Osteoblast (primary cell): ENCODE measurements around the gene ZBTB8OS. TPM values are rescaled to one million over a fixed set of nuclear protein-coding genes. Genes with fewer than 3 reads are reported as not detected.
"Not testable (repeated sequence)": the region's sequence is repeated elsewhere in the genome, so short reads cannot be mapped to it uniquely, and the experiment has no call there.

Experiments used
- DNase-seq: peaks from one replicate; pipeline ENCODE4 v3.0.0; 2011; ENCODE audit warnings: low spot score, mixed read lengths; ENCODE audit not compliant: insufficient read length; ENCODE audit errors: missing footprints
- H2AFZ ChIP-seq: 2 replicates; pipeline ENCODE4 v1.6.0; 2011; ENCODE audit warnings: mild to moderate bottlenecking, low read length
- H3K27ac ChIP-seq: 2 replicates; pipeline ENCODE4 v1.5.1; 2011; ENCODE audit warnings: mild to moderate bottlenecking, low read depth, low read length, moderate library complexity
- H3K27me3 ChIP-seq: 2 replicates; pipeline ENCODE4 v1.6.0; 2012; ENCODE audit warnings: mild to moderate bottlenecking, control low read depth, inconsistent platforms, low read length, moderate library complexity; ENCODE audit not compliant: insufficient read depth
- H3K36me3 ChIP-seq: 2 replicates; pipeline ENCODE4 v1.5.1; 2011; ENCODE audit warnings: mild to moderate bottlenecking, low read length, control low read depth, moderate library complexity; ENCODE audit not compliant: insufficient read depth
- H3K4me1 ChIP-seq: 2 replicates; pipeline ENCODE4 v1.5.1; 2011; ENCODE audit warnings: mild to moderate bottlenecking, low read length, control low read depth, moderate library complexity; ENCODE audit not compliant: insufficient read depth
- H3K4me2 ChIP-seq: 2 replicates; pipeline ENCODE4 v1.6.0; 2011; ENCODE audit warnings: mild to moderate bottlenecking, low read length; ENCODE audit not compliant: insufficient read depth
- H3K4me3 ChIP-seq: fragments of 200-600 bp; sonication (generic); 3 replicates; pipeline ENCODE4 v1.5.1; 2012; ENCODE audit warnings: mild to moderate bottlenecking, low read length, inconsistent platforms; ENCODE audit not compliant: insufficient read depth
- H3K79me2 ChIP-seq: 2 replicates; pipeline ENCODE4 v1.6.0; 2012; ENCODE audit warnings: mild to moderate bottlenecking, low read length, control low read depth, inconsistent platforms; ENCODE audit not compliant: insufficient read depth
- H3K9me3 ChIP-seq: 2 replicates; pipeline ENCODE4 v1.5.1; 2011; ENCODE audit warnings: low read depth, low read length, control low read depth
- H4K20me1 ChIP-seq: 2 replicates; pipeline ENCODE4 v1.6.0; 2012; ENCODE audit warnings: mild to moderate bottlenecking, low read length, control low read depth; ENCODE audit not compliant: insufficient read depth
- total RNA-seq: library from RNA; depleted of rRNA; stranded (reverse); fragments of >200 nt; gene quantifications from 2 replicates; pipeline ENCODE4 v1.2.3, GENCODE V29; 2012
- TF ChIP-seq, protein P1 (sequence below): IDR thresholded peaks from 2 replicates; pipeline ENCODE4 v1.5.1; 2011; ENCODE audit warnings: mild to moderate bottlenecking, low read depth, low read length, moderate library complexity; ENCODE audit errors: extremely low read depth

ZBTB8OS gene
- total RNA-seq, 1 donor, result 37.3 TPM

DNA sequence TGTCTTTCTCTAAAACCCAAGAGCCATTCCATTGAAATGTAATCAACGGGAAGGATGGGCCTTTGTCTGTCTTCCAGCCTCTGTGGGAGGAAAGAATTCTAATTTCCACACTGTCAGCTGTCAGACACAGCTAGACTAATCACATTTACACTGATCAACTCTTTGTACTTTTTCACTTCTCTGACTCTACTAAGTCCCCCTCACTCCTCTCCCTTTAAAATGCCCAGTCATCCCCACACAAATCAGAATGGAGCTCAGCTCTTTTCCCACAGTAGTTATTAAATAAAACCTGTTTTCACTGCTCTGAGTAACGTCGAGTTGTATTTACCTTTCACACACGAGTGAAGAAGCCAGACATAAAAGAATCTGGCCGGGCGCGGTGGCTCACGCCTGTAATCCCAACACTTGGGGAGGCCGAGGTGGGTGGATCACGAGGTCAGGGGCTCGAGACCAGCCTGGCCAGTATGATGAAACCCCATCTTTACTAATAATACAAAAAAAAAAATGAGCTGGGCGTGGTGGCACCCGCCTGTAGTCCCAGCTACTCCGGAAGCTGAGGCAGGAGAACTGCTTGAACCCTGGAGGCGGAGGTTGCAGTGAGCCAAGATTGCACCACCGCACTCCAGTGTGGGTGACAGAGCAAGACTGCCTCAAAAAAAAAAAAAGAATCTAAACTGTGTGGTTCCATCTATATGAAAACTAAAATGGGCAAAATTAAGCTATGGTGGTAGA lies 13.3 kb downstream of the ZBTB8OS start:
- TF ChIP-seq, protein P1, sequence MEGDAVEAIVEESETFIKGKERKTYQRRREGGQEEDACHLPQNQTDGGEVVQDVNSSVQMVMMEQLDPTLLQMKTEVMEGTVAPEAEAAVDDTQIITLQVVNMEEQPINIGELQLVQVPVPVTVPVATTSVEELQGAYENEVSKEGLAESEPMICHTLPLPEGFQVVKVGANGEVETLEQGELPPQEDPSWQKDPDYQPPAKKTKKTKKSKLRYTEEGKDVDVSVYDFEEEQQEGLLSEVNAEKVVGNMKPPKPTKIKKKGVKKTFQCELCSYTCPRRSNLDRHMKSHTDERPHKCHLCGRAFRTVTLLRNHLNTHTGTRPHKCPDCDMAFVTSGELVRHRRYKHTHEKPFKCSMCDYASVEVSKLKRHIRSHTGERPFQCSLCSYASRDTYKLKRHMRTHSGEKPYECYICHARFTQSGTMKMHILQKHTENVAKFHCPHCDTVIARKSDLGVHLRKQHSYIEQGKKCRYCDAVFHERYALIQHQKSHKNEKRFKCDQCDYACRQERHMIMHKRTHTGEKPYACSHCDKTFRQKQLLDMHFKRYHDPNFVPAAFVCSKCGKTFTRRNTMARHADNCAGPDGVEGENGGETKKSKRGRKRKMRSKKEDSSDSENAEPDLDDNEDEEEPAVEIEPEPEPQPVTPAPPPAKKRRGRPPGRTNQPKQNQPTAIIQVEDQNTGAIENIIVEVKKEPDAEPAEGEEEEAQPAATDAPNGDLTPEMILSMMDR, result no peak
- Histone ChIP-seq H3K9me3 (no peaks in the 10 kb centered on the region), H3K4me2 (no peak overlapping the region), H3K27me3 (no peaks in the 10 kb centered on the region), H2AFZ (no peak overlapping the region), H3K27ac (no peak overlapping the region), H3K4me1 (no peaks in the 10 kb centered on the region), H4K20me1 (no peaks in the 10 kb centered on the region), H3K4me3 (no peak overlapping the region), H3K79me2 (peaks cover 45% of the 10 kb centered on the region), H3K36me3 (peaks cover 13% of the 10 kb centered on the region)
- no peak for DNase-seq

DNA sequence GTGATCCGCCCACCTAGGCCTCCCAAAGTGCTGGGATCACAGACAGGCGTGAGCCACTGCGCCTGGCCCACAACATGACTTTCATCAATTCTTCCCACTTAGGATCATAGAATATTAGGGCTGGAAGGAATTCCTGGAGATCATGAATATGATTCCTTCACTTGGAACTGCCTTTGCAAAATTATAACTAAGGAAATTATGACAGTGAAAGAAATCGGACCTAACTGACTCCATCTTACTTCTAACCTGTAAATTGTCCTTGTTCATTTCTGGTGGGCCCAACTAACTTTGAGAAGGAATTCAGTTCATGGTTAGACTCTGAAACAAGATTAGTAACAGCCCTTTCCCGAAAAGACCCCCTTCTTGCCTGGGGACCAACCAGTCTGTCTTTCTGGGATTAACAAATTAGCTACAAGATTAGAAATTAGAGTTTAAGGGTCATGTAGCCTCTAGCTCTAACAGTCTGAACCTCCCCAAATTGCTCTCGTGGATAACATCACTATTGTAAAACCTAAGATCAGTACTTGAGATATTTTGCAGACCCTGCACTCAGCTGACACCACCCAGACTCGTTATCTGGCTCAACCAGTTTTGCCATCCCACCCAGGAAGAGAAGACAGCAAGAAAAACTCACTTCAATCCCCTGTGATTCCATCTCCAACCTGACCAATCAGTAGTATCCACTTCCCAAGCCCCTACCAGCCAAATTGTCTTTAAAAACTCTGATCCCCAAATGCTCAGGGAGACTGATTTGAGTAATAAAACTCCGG lies 14.7 kb downstream of the ZBTB8OS start:
- Histone ChIP-seq H3K4me2 (no peak overlapping the region), H3K36me3 (peaks cover 16% of the 10 kb centered on the region), H2AFZ (no peak overlapping the region), H4K20me1 (no peaks in the 10 kb centered on the region), H3K9me3 (no peaks in the 10 kb centered on the region), H3K27me3 (no peaks in the 10 kb centered on the region), H3K79me2 (peaks cover 38% of the 10 kb centered on the region), H3K27ac (no peak overlapping the region), H3K4me1 (no peaks in the 10 kb centered on the region), H3K4me3 (no peak overlapping the region)
- no peak for DNase-seq
- TF ChIP-seq, protein P1, result no peak

DNA sequence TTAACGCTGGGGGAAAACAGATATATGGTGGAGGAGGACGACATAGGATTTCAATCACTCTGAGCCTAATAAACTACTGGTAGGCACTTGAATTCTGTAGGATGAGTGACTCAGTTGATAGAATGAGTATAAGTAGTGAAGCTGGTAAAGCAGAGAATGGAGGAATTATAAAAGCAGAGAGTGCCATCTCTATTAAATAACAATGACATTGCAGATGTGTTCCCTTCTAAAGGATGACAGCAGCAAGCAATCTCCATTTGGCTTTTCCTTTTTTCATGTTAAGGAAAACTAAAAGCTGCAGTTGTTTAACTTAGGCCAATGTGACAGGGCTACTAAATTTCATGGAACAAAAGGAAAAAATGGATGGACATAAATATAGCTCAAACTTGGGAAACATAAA lies 17.5 kb downstream of the ZBTB8OS start:
- H3K4me2 ChIP-seq, result no peak overlapping the region
- H3K79me2 ChIP-seq, result peaks cover 26% of the 10 kb centered on the region
- H3K27ac ChIP-seq, result no peak overlapping the region
- H2AFZ ChIP-seq, result no peak overlapping the region
- no peaks in the 10 kb centered on the region for H4K20me1 ChIP-seq
- DNase-seq, result no peak
- no peaks in the 10 kb centered on the region for H3K9me3 ChIP-seq
- H3K27me3 ChIP-seq, result no peaks in the 10 kb centered on the region
- TF ChIP-seq, protein P1, result no peak
- no peaks in the 10 kb centered on the region for H3K4me1 ChIP-seq
- H3K4me3 ChIP-seq, result no peak overlapping the region
- H3K36me3 ChIP-seq, result peaks cover 16% of the 10 kb centered on the region

DNA sequence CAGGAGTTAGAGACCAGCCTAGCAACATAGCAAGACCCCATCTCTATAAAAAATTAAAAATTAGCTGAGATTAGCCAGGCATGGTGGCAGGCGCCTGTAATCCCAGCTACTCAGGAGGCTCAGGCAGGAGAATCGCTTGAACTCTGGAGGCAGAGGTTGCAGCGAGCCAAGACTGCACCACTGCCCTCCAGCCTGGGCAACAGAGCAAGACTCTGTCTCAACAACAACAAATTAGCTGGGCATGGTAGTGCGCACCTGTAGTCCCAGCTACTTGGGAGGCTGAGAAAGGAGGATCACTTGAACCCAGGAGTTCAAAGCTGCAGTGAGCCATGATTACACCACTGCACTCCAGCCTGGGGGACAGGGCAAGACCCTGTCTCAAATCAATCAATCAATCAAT lies 20.2 kb downstream of the ZBTB8OS start:
- H3K36me3 ChIP-seq, result peaks cover 16% of the 10 kb centered on the region
- H3K9me3 ChIP-seq, H3K4me3 ChIP-seq, H4K20me1 ChIP-seq, H3K4me1 ChIP-seq, H3K27ac ChIP-seq, H3K79me2 ChIP-seq, H2AFZ ChIP-seq, H3K4me2 ChIP-seq, H3K27me3 ChIP-seq, DNase-seq: not testable (repeated sequence)
